Mammary epithelial cell (primary cell): ENCODE results near the gene MARCKSL1.

Experiments used
- CTCF ChIP-seq, 2 donors: IDR thresholded peaks in 1 of 2; conservative IDR thresholded peaks in 1 of 2; 2 replicates each; pipeline ENCODE4 v1.5.1; 2011 to 2012; ENCODE audit warnings: inconsistent platforms in 2 of 2, low read length in 2 of 2, mild to moderate bottlenecking in 2 of 2, control low read depth in 1 of 2, low read depth in 1 of 2; ENCODE audit not compliant: insufficient read depth in 1 of 2; ENCODE audit errors: extremely low read depth in 1 of 2
- EZH2 ChIP-seq: IDR thresholded peaks from 2 replicates; pipeline ENCODE4 v1.6.1; 2012; ENCODE audit warnings: low read length, inconsistent platforms, borderline replicate concordance

- no peak for TF ChIP-seq EZH2
- TF ChIP-seq CTCF (conservative IDR thresholded peaks at IDR 0.05 in 1 of 2, IDR thresholded peaks at IDR 0.05 in 1 of 2; ENCODE audit: extremely low read depth in 1 of 2, insufficient read depth in 1 of 2, low read depth in 1 of 2, low read length in 2 of 2), result no peak
Observed at GRCh38 chr1:32351399-32352238, 15.6 kb upstream of the MARCKSL1 start.
